Activated B cell treated with CpG ODN at 0.5 μM for 24 hours (primary cell): ENCODE measurements around the gene ALK. TPM values are rescaled to one million over a fixed set of nuclear protein-coding genes. Genes with fewer than 3 reads are reported as not detected.

Experiments
- ATAC-seq: fragments of 200-7000 bp; cut with Tn5 transposase; one replicate; pipeline ENCODE4 v1.10.0; 2021; ENCODE audit warnings: low read depth, mild to moderate bottlenecking, moderate library complexity
- CTCF ChIA-PET: fragments of 350-600 bp; sonication (Branson Sonifier 250); formaldehyde crosslinking; loops from one replicate; lab custom pipeline; 2021; ENCODE audit warnings: antibody characterized with exemption; lab: Charles Lee
- POLR2A ChIA-PET: fragments of 350-600 bp; sonication (Branson Sonifier 250); formaldehyde crosslinking; loops from one replicate; lab custom pipeline; 2021; ENCODE audit warnings: antibody characterized with exemption; lab: Charles Lee
- DNase-seq: peaks from one replicate; pipeline ENCODE4 v3.0.0; 2022
- H3K27ac Mint-ChIP-seq: one replicate; pipeline ENCODE4 v1.8.0; 2020; ENCODE audit warnings: mixed read lengths
- H3K27me3 Mint-ChIP-seq: one replicate; pipeline ENCODE4 v1.8.0; 2021; ENCODE audit warnings: mixed read lengths
- H3K36me3 Mint-ChIP-seq: one replicate; pipeline ENCODE4 v1.8.0; 2021; ENCODE audit warnings: low read depth, mixed read lengths
- H3K4me1 Mint-ChIP-seq: one replicate; pipeline ENCODE4 v1.8.0; 2021; ENCODE audit warnings: mixed read lengths
- H3K4me3 Mint-ChIP-seq: one replicate; pipeline ENCODE4 v1.8.0; 2020; ENCODE audit warnings: mild to moderate bottlenecking, mixed read lengths
- H3K9me3 Mint-ChIP-seq: one replicate; pipeline ENCODE4 v1.8.0; 2020; ENCODE audit warnings: mixed read lengths
- CTCF ChIP-seq: fragments of 200-600 bp; IDR thresholded peaks from one replicate; pipeline ENCODE4 v1.8.0; 2022; ENCODE audit warnings: antibody characterized with exemption, mild to moderate bottlenecking
- intact Hi-C: fragments of 100-400 bp; cut with micrococcal nuclease; formaldehyde crosslinking; loops from one replicate; pipeline ENCODE4 v1.15.1; 2024
- total RNA-seq: library from RNA; stranded (reverse); gene quantifications from 2 replicates; pipeline ENCODE4 v1.2.3, GENCODE V29; 2022

Gene ALK
- total RNA-seq, 1 donor from 2014 or later: not detected

GRCh38 chr2:29560030-29560429, 361.4 kb downstream of the ALK start:
- no peak for TF ChIP-seq CTCF
- ATAC-seq: no peak
- Mint-ChIP-seq H3K9me3 (no peaks in the 10 kb centered on the region), H3K36me3 (no peaks in the 10 kb centered on the region), H3K4me3 (no peak overlapping the region), H3K4me1 (no peaks in the 10 kb centered on the region), H3K27me3 (peaks cover 2% of the 10 kb centered on the region), H3K27ac (no peak overlapping the region)
- DNase-seq: no peak
- ChIA-PET POLR2A (no interaction called here), CTCF (no interaction called here)
- intact Hi-C loops: no loop called here

- TF ChIP-seq CTCF: no peak
- Mint-ChIP-seq H3K27me3 (peaks cover 2% of the 10 kb centered on the region), H3K27ac (no peak overlapping the region), H3K4me3 (no peak overlapping the region), H3K9me3 (no peaks in the 10 kb centered on the region), H3K4me1 (no peaks in the 10 kb centered on the region), H3K36me3 (no peaks in the 10 kb centered on the region)
- CTCF ChIA-PET: no interaction called here
- intact Hi-C loops: no loop called here
- DNase-seq: no peak
- ATAC-seq: no peak
- POLR2A ChIA-PET: no interaction called here
Measured at GRCh38 chr2:29559578-29559977, 361.8 kb downstream of the ALK start.

- H3K4me3 Mint-ChIP-seq: no peak overlapping the region
- ATAC-seq: no peak
- ChIA-PET POLR2A (no interaction called here), CTCF (no interaction called here)
- no peaks in the 10 kb centered on the region for H3K36me3 Mint-ChIP-seq
- no peak overlapping the region for H3K27ac Mint-ChIP-seq
- DNase-seq: no peak
- peaks cover 5% of the 10 kb centered on the region for H3K27me3 Mint-ChIP-seq
- intact Hi-C loops: no loop called here
- TF ChIP-seq CTCF: no peak
- H3K9me3 Mint-ChIP-seq: no peaks in the 10 kb centered on the region
- H3K4me1 Mint-ChIP-seq: no peaks in the 10 kb centered on the region
Measured at GRCh38 chr2:29558097-29558496, 363.3 kb downstream of the ALK start.

- Mint-ChIP-seq H3K4me3 (no peak overlapping the region), H3K27me3 (peaks cover 3% of the 10 kb centered on the region), H3K36me3 (no peaks in the 10 kb centered on the region), H3K9me3 (no peaks in the 10 kb centered on the region), H3K4me1 (no peaks in the 10 kb centered on the region), H3K27ac (no peak overlapping the region)
- CTCF ChIA-PET: no interaction called here
- intact Hi-C loops: no loop called here
- no peak for ATAC-seq
- POLR2A ChIA-PET: no interaction called here
- no peak for TF ChIP-seq CTCF
- no peak for DNase-seq
Measured at GRCh38 chr2:29557268-29557667, 364.1 kb downstream of the ALK start.

GRCh38 chr2:29549069-29549380, 372.4 kb downstream of the ALK start:
- DNase-seq (no peak), ATAC-seq (no peak)
- no peaks in the 10 kb centered on the region for H3K4me1 Mint-ChIP-seq
- H3K36me3 Mint-ChIP-seq: no peaks in the 10 kb centered on the region
- TF ChIP-seq CTCF: no peak
- peaks cover 9% of the 10 kb centered on the region for H3K27me3 Mint-ChIP-seq
- intact Hi-C loops: no loop called here
- H3K4me3 Mint-ChIP-seq: no peak overlapping the region
- no peak overlapping the region for H3K27ac Mint-ChIP-seq
- ChIA-PET CTCF (no interaction called here), POLR2A (no interaction called here)
- H3K9me3 Mint-ChIP-seq: no peaks in the 10 kb centered on the region
